ENCODE results near the gene ERGIC1.

The ERGIC1 gene

GRCh38 chr5:172975289-172975688 lies 141.2 kb downstream of the ERGIC1 start:
- Histone ChIP-seq H3K9me3 (ENCODE audit: insufficient read depth, low read depth, low read length) (no peaks in the 10 kb centered on the region), H3K9me2 (replicated peaks; ENCODE audit: low read depth, low read length) (no peaks in the 10 kb centered on the region), H4K20me1 (ENCODE audit: insufficient read depth, low read length, poor library complexity, severe bottlenecking) (no peaks in the 10 kb centered on the region), H3K4me1 (ENCODE audit: insufficient read depth, low read length, poor library complexity, severe bottlenecking) (no peaks in the 10 kb centered on the region), H3K9ac (ENCODE audit: low read depth, low read length, poor library complexity, severe bottlenecking) (no peak overlapping the region), H3K27me3 (ENCODE audit: insufficient read depth, low read length, poor library complexity, severe bottlenecking) (no peaks in the 10 kb centered on the region), H3K79me2 (ENCODE audit: insufficient read depth, low read length) (no peaks in the 10 kb centered on the region), H3K4me2 (ENCODE audit: low read depth, low read length, poor library complexity, severe bottlenecking) (no peak overlapping the region), H2AFZ (ENCODE audit: low read length) (no peak overlapping the region), H3F3A (ENCODE audit: low read depth) (no peaks in the 10 kb centered on the region), H3K4me3 (ENCODE audit: low read length, poor library complexity, severe bottlenecking) (no peak overlapping the region), H3K36me3 (ENCODE audit: insufficient read depth, low read length) (no peaks in the 10 kb centered on the region)
- TF ChIP-seq EZH2phosphoT487 (IDR thresholded peaks at IDR 0.05; ENCODE audit: borderline replicate concordance): no peak
- TF ChIP-seq, protein P1, sequence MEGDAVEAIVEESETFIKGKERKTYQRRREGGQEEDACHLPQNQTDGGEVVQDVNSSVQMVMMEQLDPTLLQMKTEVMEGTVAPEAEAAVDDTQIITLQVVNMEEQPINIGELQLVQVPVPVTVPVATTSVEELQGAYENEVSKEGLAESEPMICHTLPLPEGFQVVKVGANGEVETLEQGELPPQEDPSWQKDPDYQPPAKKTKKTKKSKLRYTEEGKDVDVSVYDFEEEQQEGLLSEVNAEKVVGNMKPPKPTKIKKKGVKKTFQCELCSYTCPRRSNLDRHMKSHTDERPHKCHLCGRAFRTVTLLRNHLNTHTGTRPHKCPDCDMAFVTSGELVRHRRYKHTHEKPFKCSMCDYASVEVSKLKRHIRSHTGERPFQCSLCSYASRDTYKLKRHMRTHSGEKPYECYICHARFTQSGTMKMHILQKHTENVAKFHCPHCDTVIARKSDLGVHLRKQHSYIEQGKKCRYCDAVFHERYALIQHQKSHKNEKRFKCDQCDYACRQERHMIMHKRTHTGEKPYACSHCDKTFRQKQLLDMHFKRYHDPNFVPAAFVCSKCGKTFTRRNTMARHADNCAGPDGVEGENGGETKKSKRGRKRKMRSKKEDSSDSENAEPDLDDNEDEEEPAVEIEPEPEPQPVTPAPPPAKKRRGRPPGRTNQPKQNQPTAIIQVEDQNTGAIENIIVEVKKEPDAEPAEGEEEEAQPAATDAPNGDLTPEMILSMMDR (conservative IDR thresholded peaks at IDR 0.05; ENCODE audit: low read length): no peak

DNA sequence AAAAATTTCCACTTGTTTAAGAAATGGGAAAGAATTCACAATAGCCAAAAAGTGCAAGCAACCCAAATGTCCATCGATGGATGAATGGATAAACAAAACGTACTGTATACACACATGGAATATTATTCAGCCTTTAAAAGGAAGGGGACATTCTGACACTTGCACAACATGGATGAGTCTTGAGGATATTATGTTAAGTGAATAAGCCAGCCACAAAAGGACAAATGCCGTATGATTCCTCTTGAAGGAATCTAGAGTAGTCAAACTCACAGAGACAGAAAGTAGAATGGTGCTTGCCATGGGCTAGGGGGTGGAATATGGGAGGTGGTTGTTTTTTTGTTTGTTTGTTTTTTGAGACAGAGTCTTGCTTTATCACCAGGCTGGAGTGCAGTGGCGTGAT lies 145.7 kb downstream of the ERGIC1 start:
- Histone ChIP-seq H3K79me2 (ENCODE audit: insufficient read depth, low read length) (peaks cover 12% of the 10 kb centered on the region), H3K4me1 (ENCODE audit: insufficient read depth, low read length, poor library complexity, severe bottlenecking) (no peaks in the 10 kb centered on the region), H3K9ac (ENCODE audit: low read depth, low read length, poor library complexity, severe bottlenecking) (no peak overlapping the region), H3K27me3 (ENCODE audit: insufficient read depth, low read length, poor library complexity, severe bottlenecking) (no peaks in the 10 kb centered on the region), H3K9me3 (ENCODE audit: insufficient read depth, low read depth, low read length) (no peaks in the 10 kb centered on the region), H3F3A (ENCODE audit: low read depth) (no peaks in the 10 kb centered on the region), H3K9me2 (replicated peaks; ENCODE audit: low read depth, low read length) (no peaks in the 10 kb centered on the region), H2AFZ (ENCODE audit: low read length) (no peak overlapping the region), H4K20me1 (ENCODE audit: insufficient read depth, low read length, poor library complexity, severe bottlenecking) (peaks cover 6% of the 10 kb centered on the region), H3K36me3 (ENCODE audit: insufficient read depth, low read length) (no peaks in the 10 kb centered on the region), H3K4me2 (ENCODE audit: low read depth, low read length, poor library complexity, severe bottlenecking) (no peak overlapping the region), H3K4me3 (ENCODE audit: low read length, poor library complexity, severe bottlenecking) (no peak overlapping the region)
- no peak for TF ChIP-seq EZH2phosphoT487 (IDR thresholded peaks at IDR 0.05; ENCODE audit: borderline replicate concordance)
- TF ChIP-seq, protein P1 (conservative IDR thresholded peaks at IDR 0.05; ENCODE audit: low read length): no peak

GRCh38 chr5:172981931-172982330 lies 147.9 kb downstream of the ERGIC1 start:
- Histone ChIP-seq H3K9ac (ENCODE audit: low read depth, low read length, poor library complexity, severe bottlenecking) (no peak overlapping the region), H3K4me2 (ENCODE audit: low read depth, low read length, poor library complexity, severe bottlenecking) (no peak overlapping the region), H3K27me3 (ENCODE audit: insufficient read depth, low read length, poor library complexity, severe bottlenecking) (no peaks in the 10 kb centered on the region), H3F3A (ENCODE audit: low read depth) (no peaks in the 10 kb centered on the region), H3K4me1 (ENCODE audit: insufficient read depth, low read length, poor library complexity, severe bottlenecking) (peaks cover 7% of the 10 kb centered on the region), H3K36me3 (ENCODE audit: insufficient read depth, low read length) (no peaks in the 10 kb centered on the region), H3K4me3 (ENCODE audit: low read length, poor library complexity, severe bottlenecking) (no peak overlapping the region), H3K9me3 (ENCODE audit: insufficient read depth, low read depth, low read length) (no peaks in the 10 kb centered on the region), H4K20me1 (ENCODE audit: insufficient read depth, low read length, poor library complexity, severe bottlenecking) (peaks cover 16% of the 10 kb centered on the region), H3K79me2 (ENCODE audit: insufficient read depth, low read length) (peaks cover 29% of the 10 kb centered on the region), H2AFZ (ENCODE audit: low read length) (no peak overlapping the region), H3K9me2 (replicated peaks; ENCODE audit: low read depth, low read length) (no peaks in the 10 kb centered on the region)
- TF ChIP-seq, protein P1 (conservative IDR thresholded peaks at IDR 0.05; ENCODE audit: low read length): no peak
- no peak for TF ChIP-seq EZH2phosphoT487 (IDR thresholded peaks at IDR 0.05; ENCODE audit: borderline replicate concordance)
